AG04449 (cell line): ENCODE data around the gene NMUR1.
A peak's percentile ranks its signal among the peaks of the same experiment; 100 is the strongest.

Source experiments
- CTCF ChIA-PET: fragments of 350-600 bp; formaldehyde crosslinking; extraction: SDS; loops from one replicate; lab custom pipeline; 2021; ENCODE audit warnings: antibody characterized with exemption; lab: Yijun Ruan, JAX
- POLR2A ChIA-PET: fragments of 400-600, 350-600 bp; formaldehyde crosslinking; extraction: SDS; loops from one replicate; lab custom pipeline; 2020; ENCODE audit warnings: antibody characterized with exemption, inconsistent platforms; lab: Yijun Ruan, JAX
- DNase-seq: peaks from one replicate; pipeline ENCODE4 v3.0.0-alpha.2; 2010; ENCODE audit warnings: low read depth, low spot score
- H3K4me3 ChIP-seq: 2 replicates; pipeline ENCODE4 v1.5.1; 2011; ENCODE audit warnings: low read depth, mild to moderate bottlenecking, control low read depth, low read length
- CTCF ChIP-seq: IDR thresholded peaks from one replicate; pipeline ENCODE4 v1.5.1; 2011; ENCODE audit warnings: mild to moderate bottlenecking, moderate library complexity, low read length, control low read depth, inconsistent platforms; ENCODE audit not compliant: insufficient read depth; ENCODE audit errors: missing control alignments

Gene NMUR1

GRCh38 chr2:231483398-231484329, 46.6 kb downstream of the NMUR1 start:
- peak overlapping the region; percentile 41; the same call in 1 of the 2 replicates for H3K4me3 ChIP-seq
- POLR2A ChIA-PET = interaction anchor here (0.7 to 3.4 kb wide), 3 partner anchors 18 to 28 kb away, joined by 3 to 22 read pairs (median 3); partner anchors contain the start of gene NCL
- TF ChIP-seq CTCF = no peak
- no peak for DNase-seq
- CTCF ChIA-PET = interaction anchor here (1.1 to 10.2 kb wide), 31 partner anchors 9 to 177 kb away, joined by 3 to 127 read pairs (median 6); partner anchors contain the start of genes NCL and NMUR1

- peak overlapping the region; percentile 41 for H3K4me3 ChIP-seq
- peak; percentile 95 for TF ChIP-seq CTCF
- ChIA-PET POLR2A (interaction anchor here (0.7 to 3.4 kb wide), 3 partner anchors 17 to 29 kb away, joined by 3 to 22 read pairs (median 3); partner anchors contain the start of gene NCL), CTCF (interaction anchor here (0.9 to 10.2 kb wide), 33 partner anchors 9 to 363 kb away, joined by 3 to 127 read pairs (median 6); partner anchors contain the start of genes NCL and NMUR1)
- no peak for DNase-seq
Measured at GRCh38 chr2:231482806-231483391, 47.3 kb downstream of the NMUR1 start.

GRCh38 chr2:231480781-231481180, 49.5 kb downstream of the NMUR1 start:
- H3K4me3 ChIP-seq = no peak overlapping the region
- TF ChIP-seq CTCF = no peak
- ChIA-PET CTCF (interaction anchor here (0.6 to 10.2 kb wide), 21 partner anchors 8 to 288 kb away, joined by 3 to 127 read pairs (median 4); partner anchors contain the start of genes NCL and NMUR1), POLR2A (interaction anchor here (3.4 kb wide), 1 partner anchor 17 kb away, joined by 22 read pairs; the partner anchor contains the start of gene NCL)
- no peak for DNase-seq

- CTCF ChIA-PET = interaction anchor here (0.7 to 10.2 kb wide), 6 partner anchors 13 to 134 kb away, joined by 3 to 127 read pairs (median 4); no protein-coding TSS in a partner anchor
- TF ChIP-seq CTCF = no peak
- DNase-seq = no peak
- no peak overlapping the region for H3K4me3 ChIP-seq
- POLR2A ChIA-PET = no interaction called here
Measured at GRCh38 chr2:231479455-231479854, 50.8 kb downstream of the NMUR1 start.

- CTCF ChIA-PET = interaction anchor here (1.3 to 1.8 kb wide), 4 partner anchors 9 to 54 kb away, joined by 3 to 7 read pairs (median 4); partner anchors contain the start of gene NCL
- POLR2A ChIA-PET = no interaction called here
- no peak for TF ChIP-seq CTCF
- no peak for DNase-seq
- H3K4me3 ChIP-seq = no peak overlapping the region
Measured at GRCh38 chr2:231476920-231477319, 53.3 kb downstream of the NMUR1 start.
